SK-N-SH (cell line): Measurements from ENCODE around the gene NHSL1.

Experiments used
- EP300 ChIP-seq, 2 experiments: IDR thresholded peaks; 2 replicates each; pipeline versions ENCODE4 v1.4.0 to v1.6.1; 2012; ENCODE audit warnings: borderline replicate concordance in 1 of 2, low read depth in 1 of 2, low read length in 1 of 2
- FOXM1 ChIP-seq: IDR thresholded peaks from 2 replicates; pipeline ENCODE4 v1.4.0; 2012; ENCODE audit warnings: low read depth, mild to moderate bottlenecking
- GABPA ChIP-seq: IDR thresholded peaks from 2 replicates; pipeline ENCODE4 v1.4.0; 2012; ENCODE audit warnings: low read depth, mild to moderate bottlenecking
- POLR2AphosphoS5 ChIP-seq: IDR thresholded peaks from 2 replicates; pipeline ENCODE4 v1.6.1; 2012; ENCODE audit warnings: low read depth, low read length
- RCOR1 ChIP-seq: fragments of 150-350 bp; IDR thresholded peaks from 2 replicates; pipeline ENCODE4 v1.6.1; 2017; ENCODE audit warnings: antibody characterized with exemption, low read length
- SMC3 ChIP-seq: IDR thresholded peaks from 2 replicates; pipeline ENCODE4 v1.6.1; 2012; ENCODE audit warnings: low read depth, low read length, improper control_type of control experiment
- TCF12 ChIP-seq: IDR thresholded peaks from 2 replicates; pipeline ENCODE4 v1.4.0; 2012
- TF ChIP-seq, protein P1 (sequence below): fragments of 200-600 bp; sonication (generic); IDR thresholded peaks from 2 replicates; pipeline ENCODE4 v1.6.1; 2017; ENCODE audit warnings: antibody characterized with exemption, mild to moderate bottlenecking, moderate library complexity
- TF ChIP-seq, protein P2 (sequence below): IDR thresholded peaks from 2 replicates; pipeline ENCODE4 v1.6.1; 2012; ENCODE audit warnings: mild to moderate bottlenecking, low read depth, low read length, moderate library complexity
- TF ChIP-seq, protein P3 (sequence below): fragments of 150-350 bp; IDR thresholded peaks from 2 replicates; pipeline ENCODE4 v1.6.1; 2016; ENCODE audit warnings: mild to moderate bottlenecking, low read depth, low read length

DNA sequence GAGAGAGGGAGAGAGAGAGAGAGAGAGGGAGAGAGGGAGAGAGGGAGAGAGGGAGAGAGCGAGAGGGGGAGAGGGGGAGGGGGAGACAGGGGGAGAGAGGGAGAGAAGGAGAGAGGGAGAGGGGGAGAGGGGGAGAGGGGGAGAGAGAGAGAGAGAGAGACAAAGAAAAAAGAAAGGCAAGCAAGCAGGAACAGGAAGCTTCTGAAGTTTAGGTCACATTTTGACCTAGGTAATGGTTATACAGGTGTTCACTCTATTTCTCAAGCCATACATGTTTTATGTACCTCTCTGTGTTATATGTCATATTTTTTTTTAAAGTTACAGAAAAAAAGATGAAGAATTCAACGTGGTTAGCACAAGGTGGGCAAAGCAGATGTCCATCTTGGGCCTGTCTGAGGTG is 9.4 kb downstream of the NHSL1 start:
- TF ChIP-seq, protein P1, sequence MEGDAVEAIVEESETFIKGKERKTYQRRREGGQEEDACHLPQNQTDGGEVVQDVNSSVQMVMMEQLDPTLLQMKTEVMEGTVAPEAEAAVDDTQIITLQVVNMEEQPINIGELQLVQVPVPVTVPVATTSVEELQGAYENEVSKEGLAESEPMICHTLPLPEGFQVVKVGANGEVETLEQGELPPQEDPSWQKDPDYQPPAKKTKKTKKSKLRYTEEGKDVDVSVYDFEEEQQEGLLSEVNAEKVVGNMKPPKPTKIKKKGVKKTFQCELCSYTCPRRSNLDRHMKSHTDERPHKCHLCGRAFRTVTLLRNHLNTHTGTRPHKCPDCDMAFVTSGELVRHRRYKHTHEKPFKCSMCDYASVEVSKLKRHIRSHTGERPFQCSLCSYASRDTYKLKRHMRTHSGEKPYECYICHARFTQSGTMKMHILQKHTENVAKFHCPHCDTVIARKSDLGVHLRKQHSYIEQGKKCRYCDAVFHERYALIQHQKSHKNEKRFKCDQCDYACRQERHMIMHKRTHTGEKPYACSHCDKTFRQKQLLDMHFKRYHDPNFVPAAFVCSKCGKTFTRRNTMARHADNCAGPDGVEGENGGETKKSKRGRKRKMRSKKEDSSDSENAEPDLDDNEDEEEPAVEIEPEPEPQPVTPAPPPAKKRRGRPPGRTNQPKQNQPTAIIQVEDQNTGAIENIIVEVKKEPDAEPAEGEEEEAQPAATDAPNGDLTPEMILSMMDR: no peak
- TF ChIP-seq, protein P2, sequence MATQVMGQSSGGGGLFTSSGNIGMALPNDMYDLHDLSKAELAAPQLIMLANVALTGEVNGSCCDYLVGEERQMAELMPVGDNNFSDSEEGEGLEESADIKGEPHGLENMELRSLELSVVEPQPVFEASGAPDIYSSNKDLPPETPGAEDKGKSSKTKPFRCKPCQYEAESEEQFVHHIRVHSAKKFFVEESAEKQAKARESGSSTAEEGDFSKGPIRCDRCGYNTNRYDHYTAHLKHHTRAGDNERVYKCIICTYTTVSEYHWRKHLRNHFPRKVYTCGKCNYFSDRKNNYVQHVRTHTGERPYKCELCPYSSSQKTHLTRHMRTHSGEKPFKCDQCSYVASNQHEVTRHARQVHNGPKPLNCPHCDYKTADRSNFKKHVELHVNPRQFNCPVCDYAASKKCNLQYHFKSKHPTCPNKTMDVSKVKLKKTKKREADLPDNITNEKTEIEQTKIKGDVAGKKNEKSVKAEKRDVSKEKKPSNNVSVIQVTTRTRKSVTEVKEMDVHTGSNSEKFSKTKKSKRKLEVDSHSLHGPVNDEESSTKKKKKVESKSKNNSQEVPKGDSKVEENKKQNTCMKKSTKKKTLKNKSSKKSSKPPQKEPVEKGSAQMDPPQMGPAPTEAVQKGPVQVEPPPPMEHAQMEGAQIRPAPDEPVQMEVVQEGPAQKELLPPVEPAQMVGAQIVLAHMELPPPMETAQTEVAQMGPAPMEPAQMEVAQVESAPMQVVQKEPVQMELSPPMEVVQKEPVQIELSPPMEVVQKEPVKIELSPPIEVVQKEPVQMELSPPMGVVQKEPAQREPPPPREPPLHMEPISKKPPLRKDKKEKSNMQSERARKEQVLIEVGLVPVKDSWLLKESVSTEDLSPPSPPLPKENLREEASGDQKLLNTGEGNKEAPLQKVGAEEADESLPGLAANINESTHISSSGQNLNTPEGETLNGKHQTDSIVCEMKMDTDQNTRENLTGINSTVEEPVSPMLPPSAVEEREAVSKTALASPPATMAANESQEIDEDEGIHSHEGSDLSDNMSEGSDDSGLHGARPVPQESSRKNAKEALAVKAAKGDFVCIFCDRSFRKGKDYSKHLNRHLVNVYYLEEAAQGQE: no peak
- no peak for TF ChIP-seq FOXM1
- TF ChIP-seq RCOR1: no peak
- TF ChIP-seq POLR2AphosphoS5: no peak
- TF ChIP-seq, protein P3, sequence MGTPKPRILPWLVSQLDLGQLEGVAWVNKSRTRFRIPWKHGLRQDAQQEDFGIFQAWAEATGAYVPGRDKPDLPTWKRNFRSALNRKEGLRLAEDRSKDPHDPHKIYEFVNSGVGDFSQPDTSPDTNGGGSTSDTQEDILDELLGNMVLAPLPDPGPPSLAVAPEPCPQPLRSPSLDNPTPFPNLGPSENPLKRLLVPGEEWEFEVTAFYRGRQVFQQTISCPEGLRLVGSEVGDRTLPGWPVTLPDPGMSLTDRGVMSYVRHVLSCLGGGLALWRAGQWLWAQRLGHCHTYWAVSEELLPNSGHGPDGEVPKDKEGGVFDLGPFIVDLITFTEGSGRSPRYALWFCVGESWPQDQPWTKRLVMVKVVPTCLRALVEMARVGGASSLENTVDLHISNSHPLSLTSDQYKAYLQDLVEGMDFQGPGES: no peak
- TF ChIP-seq TCF12: no peak
- TF ChIP-seq GABPA: no peak
- TF ChIP-seq EP300 (IDR thresholded peaks at IDR 0.05; ENCODE audit: borderline replicate concordance in 1 of 2, low read depth in 1 of 2, low read length in 1 of 2): no peak
- TF ChIP-seq SMC3: no peak
